Measurements from ENCODE around the gene ARID5B. TPM values are rescaled to one million over a fixed set of nuclear protein-coding genes. Genes with fewer than 3 reads are reported as not detected.

ARID5B gene
- total RNA-seq, 1 experiment from 2014 or later: 0.04 TPM

DNA sequence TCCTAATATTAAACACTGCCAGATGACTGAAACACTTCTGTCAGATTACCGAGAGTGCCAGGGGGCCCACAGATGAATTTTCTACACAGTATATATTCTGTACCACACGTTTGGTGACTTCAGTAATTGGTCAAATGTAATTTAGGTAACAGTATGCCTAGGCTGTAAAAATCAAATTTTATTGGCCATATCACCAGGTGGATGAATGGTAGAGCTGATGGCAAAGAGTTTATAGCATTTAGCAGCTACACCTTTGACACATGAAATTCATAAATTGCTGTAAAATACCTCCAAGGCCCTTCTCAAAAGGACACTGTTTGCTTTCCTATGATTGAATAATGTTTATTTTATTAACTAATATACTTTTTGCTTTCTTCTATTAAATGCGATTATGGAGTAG, 101.3 kb downstream of the ARID5B start:
- no peak overlapping the region for H3K4ac ChIP-seq (ENCODE audit: low read depth, low read length)
- WGBS (ENCODE audit: extremely low coverage, insufficient read length, low lambda C conversion rate): no CpG with 5 or more reads among the region's 3 CpGs
- no peak overlapping the region for H3K14ac ChIP-seq (ENCODE audit: insufficient read depth, low read length)
- H2BK5ac ChIP-seq (ENCODE audit: insufficient read length, low read length): no peak overlapping the region
- DNase-seq: no peak
- no peak overlapping the region for H3K4me2 ChIP-seq (ENCODE audit: insufficient read depth, insufficient read length, low read length)
- no peak overlapping the region for H2AK5ac ChIP-seq (ENCODE audit: insufficient read length, low read length)
- H4K5ac ChIP-seq (ENCODE audit: insufficient read length, low read depth, low read length): no peak overlapping the region
- H3K56ac ChIP-seq (ENCODE audit: insufficient read length, low read depth, low read length): no peak overlapping the region
- no peaks in the 10 kb centered on the region for H3K9me3 Mint-ChIP-seq
- H2BK120ac ChIP-seq (ENCODE audit: low read depth, low read length, poor library complexity, severe bottlenecking): no peak overlapping the region
- H3K23ac ChIP-seq (ENCODE audit: insufficient read length, low read depth, low read length): no peak overlapping the region
- no peaks in the 10 kb centered on the region for H3K9me3 ChIP-seq (ENCODE audit: control insufficient read depth, low read depth, low read length)
- H3K4me1 Mint-ChIP-seq: no peaks in the 10 kb centered on the region
- no peak overlapping the region for H2BK12ac ChIP-seq (ENCODE audit: insufficient read length, low read depth, low read length)
- H2BK20ac ChIP-seq (ENCODE audit: low read depth, low read length, poor library complexity, severe bottlenecking): no peak overlapping the region
- no peak overlapping the region for H2AFZ ChIP-seq (ENCODE audit: low read length)
- no peak overlapping the region for H2BK15ac ChIP-seq (ENCODE audit: low read depth, low read length)
- H3K9ac ChIP-seq (ENCODE audit: extremely low read depth, insufficient read length, low read length): no peak overlapping the region
- no peaks in the 10 kb centered on the region for H4K20me1 ChIP-seq (ENCODE audit: control insufficient read depth, insufficient read depth, insufficient read length)
- no peak for TF ChIP-seq CTCF (conservative IDR thresholded peaks at IDR 0.05)
- no peak overlapping the region for H3K4me3 Mint-ChIP-seq
- no peaks in the 10 kb centered on the region for H3K79me1 ChIP-seq (ENCODE audit: insufficient read depth, low read depth, low read length, poor library complexity, severe bottlenecking)
- no peak overlapping the region for H4K8ac ChIP-seq (replicated peaks; ENCODE audit: insufficient read length, low read depth, low read length)
- H3K23me2 ChIP-seq (ENCODE audit: insufficient read length, low read depth, low read length, poor library complexity, severe bottlenecking): no peaks in the 10 kb centered on the region
- no peaks in the 10 kb centered on the region for H3K27me3 ChIP-seq (ENCODE audit: insufficient read depth, low read length)
- H3K27ac ChIP-seq (ENCODE audit: insufficient read length, low read depth, low read length): no peak overlapping the region
- no peak overlapping the region for H4K91ac ChIP-seq (ENCODE audit: insufficient read length, low read depth, low read length)
- no peaks in the 10 kb centered on the region for H3K79me2 ChIP-seq (ENCODE audit: insufficient read depth, low read length)
- H3K27me3 Mint-ChIP-seq (ENCODE audit: low read depth): peaks cover 2% of the 10 kb centered on the region
- no peak overlapping the region for H3K18ac ChIP-seq (ENCODE audit: insufficient read length, low read depth, low read length)
- H3K4me1 ChIP-seq (ENCODE audit: insufficient read depth, low read length): no peaks in the 10 kb centered on the region
- no peak overlapping the region for H3K27ac Mint-ChIP-seq
- H3K36me3 Mint-ChIP-seq (ENCODE audit: insufficient read depth in 1 of 3, low read depth in 3 of 3): no peaks in the 10 kb centered on the region
- no peak overlapping the region for H3T11ph ChIP-seq (ENCODE audit: low read length)
